ENCODE results near the gene CPEB4.

Gene CPEB4

GRCh38 chr5:173887610-173888472 lies at the start of gene CPEB4:
Gene CPEB4, plus strand, starts transcription at chr5:173888349. Its CDS starts 1,385 bp downstream, at chr5:173889734.
- DNase-seq, result peak; percentile 98 to 100

GRCh38 chr5:173839117-173839713 lies 48.9 kb upstream of the CPEB4 start:
- no peak for DNase-seq

DNA sequence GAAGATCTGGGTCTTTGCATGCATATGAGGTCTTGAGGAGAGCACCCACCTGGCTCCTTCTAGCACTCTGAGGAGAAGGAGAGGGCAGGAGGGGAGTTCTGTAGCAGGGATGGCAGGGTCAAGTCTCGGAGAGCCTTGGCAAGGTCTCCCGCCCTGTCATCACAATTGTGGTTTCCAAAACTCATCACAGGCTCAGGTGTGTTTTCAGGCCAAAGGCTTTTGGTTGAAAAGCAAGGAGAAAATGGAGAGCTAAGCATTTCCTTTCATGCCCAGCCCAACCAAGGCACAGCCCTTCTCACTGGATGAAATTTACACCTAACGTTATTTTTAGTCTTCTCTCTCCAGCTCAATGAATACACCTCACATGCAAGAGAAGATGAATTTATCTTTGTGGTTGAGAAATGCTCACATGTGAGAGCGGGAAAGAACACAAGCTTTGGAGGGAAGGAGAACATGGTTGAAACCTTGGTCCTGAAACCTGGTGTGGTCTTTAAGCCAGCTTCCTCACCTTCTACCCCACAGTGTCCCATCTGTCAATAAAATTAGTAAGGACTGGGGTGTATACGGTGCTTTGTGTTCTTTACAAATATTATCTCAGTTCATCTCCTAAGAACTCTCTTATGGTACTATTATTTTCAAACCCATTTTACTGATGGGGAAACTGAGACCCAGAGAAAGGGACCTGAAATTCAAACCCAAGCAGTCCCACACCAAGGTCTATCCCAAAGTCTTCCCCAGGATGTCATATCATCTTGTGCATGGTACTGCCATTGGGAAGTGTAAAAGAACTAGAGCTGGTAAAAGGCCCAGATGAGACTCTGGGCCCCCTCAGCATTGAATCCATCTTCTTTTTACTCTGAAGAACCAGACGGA lies 47.8 kb upstream of the CPEB4 start:
- no peak for DNase-seq

- DNase-seq, result no peak
Observed at GRCh38 chr5:173841710-173842109, 46.4 kb upstream of the CPEB4 start.

GRCh38 chr5:173843794-173844193 lies 44.4 kb upstream of the CPEB4 start:
- no peak for DNase-seq

GRCh38 chr5:173845321-173845720 lies 42.8 kb upstream of the CPEB4 start:
- DNase-seq, result no peak

GRCh38 chr5:173846929-173847501 lies 41.1 kb upstream of the CPEB4 start:
- no peak for DNase-seq

DNA sequence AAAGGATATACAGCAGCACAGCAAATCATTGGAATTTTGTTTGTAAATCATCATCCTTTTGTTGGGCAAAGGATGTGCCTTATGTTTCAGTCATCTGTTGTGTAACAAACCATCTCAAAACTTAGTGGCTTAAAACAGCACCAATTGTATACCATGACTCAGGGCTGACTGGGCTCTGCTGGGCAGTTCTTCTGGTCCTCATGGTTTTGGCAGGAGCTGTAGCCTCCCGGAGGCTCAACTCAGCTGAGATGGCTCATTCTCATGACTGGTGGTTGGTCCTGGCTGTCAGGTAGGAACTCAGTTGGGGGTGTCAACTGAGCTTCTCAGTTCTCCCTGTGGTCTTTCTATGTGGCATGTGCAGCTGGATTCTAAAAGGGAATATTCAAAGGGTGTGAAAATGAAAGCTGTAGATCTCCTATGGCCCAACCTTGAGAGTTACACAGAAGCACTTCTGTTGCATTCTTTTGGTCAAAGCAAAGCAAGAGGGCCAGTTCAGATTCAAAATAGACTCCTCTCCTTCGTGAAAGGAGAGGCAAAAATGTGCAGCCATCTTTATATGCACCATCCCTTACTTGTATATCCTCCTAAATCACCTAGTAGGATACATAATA lies 39.1 kb upstream of the CPEB4 start:
- DNase-seq, result no peak

GRCh38 chr5:173849908-173850307 lies 38.2 kb upstream of the CPEB4 start:
- DNase-seq, result no peak

- DNase-seq, result no peak
Observed at GRCh38 chr5:173850659-173851058, 37.5 kb upstream of the CPEB4 start.

- no peak for DNase-seq
Observed at GRCh38 chr5:173851595-173852243, 36.4 kb upstream of the CPEB4 start.

DNA sequence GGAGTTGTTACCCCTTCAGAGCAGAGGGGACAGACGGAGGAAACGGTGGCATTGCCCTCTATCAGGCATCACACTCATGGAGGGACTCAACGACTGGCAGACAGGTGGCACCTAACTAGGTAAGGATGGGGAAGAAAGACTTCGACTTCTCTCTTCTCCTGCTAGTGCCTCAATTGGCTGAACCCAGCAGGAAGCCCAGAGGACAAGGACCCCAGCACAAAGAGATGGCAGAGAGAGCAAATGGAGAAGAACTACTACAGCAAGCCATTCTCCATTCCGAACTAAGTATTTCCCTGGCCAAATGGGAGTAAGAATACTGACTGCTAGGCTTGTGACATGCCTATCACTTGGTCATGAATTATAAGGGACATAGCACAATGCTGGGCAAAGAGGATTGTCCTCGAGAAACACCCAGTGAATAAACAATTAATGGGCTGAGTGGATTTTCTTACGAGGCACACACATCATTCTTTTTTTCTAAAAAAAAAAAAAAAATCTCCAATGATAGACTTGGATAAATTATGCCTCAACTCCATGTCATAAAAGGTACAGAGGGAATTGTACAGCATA lies 35.3 kb upstream of the CPEB4 start:
- DNase-seq, result no peak

GRCh38 chr5:173853370-173854131 lies 34.6 kb upstream of the CPEB4 start:
- DNase-seq, result no peak

DNA sequence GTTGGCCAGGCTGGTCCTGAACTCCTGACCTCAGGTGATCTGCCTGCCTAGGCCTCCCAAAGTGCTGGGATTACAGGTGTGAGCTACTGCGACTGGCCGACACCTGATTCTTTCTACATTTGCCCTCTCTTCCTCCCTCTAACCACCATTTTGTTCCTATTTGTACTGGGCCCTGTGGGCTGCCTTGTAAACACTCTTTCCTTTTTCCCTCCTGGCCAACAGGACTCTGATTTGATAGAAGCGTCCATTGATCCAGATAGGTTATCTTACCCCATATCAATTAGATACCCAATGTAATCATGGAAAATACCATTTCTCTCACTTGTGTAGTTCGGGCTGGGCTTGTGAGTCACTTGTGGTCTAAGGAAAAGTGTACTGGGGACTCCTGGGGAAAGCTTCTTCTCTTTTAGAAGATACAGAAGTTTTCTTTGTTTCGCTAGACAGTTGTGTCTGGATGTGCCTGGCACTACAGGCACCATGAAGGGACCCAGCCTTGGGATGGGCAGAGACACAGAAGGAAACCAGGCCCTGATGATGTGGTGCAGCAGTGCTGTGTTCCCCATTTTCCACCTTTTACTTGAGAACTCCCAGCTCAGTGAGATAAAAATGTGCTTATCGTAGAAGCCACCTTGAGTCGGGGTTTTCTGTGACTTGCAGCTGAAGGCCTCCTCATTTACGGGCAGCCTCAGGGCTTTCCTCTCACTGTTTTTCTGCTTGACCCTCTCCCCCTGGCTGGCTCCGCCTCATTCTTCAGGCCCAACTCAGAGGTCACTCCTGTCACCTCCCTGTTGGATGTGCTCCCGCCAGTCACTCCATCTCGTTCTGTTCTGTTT lies 32.8 kb upstream of the CPEB4 start:
- peak; percentile 36 to 52 for DNase-seq

DNA sequence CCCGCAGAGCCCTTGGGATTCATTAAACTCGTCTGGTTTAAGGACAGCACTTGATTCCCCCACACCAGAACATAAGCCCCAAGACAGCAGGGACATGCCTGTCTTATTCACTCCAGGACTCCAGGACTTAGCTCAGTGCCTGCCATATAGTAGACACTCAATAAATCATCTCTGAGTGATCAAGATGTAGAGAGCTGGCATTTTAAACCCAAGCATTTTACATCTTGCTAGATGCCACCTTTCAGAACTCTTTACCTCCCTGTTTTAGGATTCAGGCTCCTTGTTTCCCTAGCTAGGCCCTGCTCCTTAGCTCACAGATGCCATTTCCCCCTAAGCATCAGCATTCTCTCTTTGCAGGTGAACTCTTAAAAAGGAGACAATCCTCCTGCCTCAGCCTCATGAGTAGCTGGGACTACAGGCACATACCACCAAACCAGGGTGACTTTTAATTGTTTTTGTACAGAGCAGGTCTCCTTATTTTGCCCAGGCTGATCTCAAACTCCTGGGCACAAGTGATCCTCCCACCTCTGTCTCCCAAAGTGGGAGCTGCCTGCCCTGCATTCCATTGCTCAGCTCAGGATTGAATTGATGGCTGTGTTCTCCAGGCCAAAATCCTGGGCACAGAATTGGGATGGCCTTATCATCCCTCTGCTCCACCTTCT lies 32.0 kb upstream of the CPEB4 start:
- DNase-seq, result no peak

DNA sequence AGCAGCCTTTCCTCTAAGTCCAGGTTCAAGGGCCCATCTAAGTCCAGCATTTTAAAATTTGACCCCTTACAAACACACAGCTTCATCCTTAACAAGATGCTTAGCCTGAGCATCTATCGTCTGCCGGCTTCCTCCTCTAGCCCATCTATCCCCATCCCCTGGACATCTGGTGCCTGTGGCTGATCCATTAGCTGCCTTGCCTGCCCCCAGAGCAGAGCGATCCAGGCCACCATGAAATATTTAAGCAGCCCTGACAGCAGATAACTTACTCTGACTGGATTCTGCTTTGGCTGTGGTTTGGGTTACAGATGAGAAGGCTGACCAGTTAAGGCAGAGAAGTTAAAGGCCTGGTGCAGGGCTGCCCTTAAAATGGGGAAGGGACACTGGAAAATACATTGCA lies 30.9 kb upstream of the CPEB4 start:
- DNase-seq, result no peak

DNA sequence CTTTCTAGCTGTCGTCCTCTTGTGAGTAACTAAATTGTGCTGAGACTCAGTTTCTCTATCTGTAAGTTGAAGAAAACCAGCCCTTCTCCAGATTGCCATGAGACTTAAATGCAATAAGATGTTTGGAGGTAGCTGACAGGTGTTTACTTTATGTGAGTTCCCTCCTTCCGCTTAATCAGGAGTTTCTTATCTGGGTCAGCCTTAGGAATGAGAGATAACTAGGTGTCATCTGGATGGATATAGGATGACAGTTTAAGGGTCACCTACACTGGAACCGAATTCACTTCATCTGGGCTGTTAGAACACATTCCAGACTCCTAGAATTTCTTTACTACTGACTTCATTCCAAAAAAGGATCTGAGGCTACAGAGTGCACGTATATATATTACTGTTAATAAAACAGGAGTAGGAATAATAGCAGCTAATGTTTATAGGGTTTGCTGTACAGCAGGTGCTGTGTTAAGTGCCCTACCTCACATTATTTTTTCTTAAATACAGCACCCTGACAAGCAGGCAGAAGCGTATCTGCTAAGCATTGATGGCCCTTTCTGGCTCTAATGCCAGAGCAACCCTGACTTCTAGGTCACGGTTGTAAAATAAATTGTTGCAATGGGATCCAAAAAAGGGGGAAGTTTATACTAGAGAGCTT lies 30.0 kb upstream of the CPEB4 start:
- DNase-seq, result peak in 1 of 2 donors; percentile 30

GRCh38 chr5:173858670-173859407 lies 29.3 kb upstream of the CPEB4 start:
- DNase-seq, result no peak
